CD14-positive monocyte (primary cell): ENCODE measurements around the gene SYNDIG1L. TPM values are rescaled to one million over a fixed set of nuclear protein-coding genes. Genes with fewer than 3 reads are reported as not detected.

ENCODE experiments used
- DNase-seq, 3 donors: peaks; one replicate each; pipeline ENCODE4 v3.0.0-alpha.2; 2011 to 2022
- H2AFZ ChIP-seq: 2 replicates; pipeline ENCODE4 v1.6.0; 2012; ENCODE audit warnings: mild to moderate bottlenecking, low read depth, low read length, inconsistent platforms; ENCODE audit not compliant: insufficient read depth, poor library complexity, severe bottlenecking
- H3K27ac ChIP-seq, 2 donors: 1 replicate in 1 of 2; 2 replicates in 1 of 2; pipeline ENCODE4 v1.5.1; 2012 to 2013; ENCODE audit warnings: low read length in 2 of 2, control low read depth in 1 of 2, inconsistent platforms in 1 of 2, low read depth in 1 of 2, mild to moderate bottlenecking in 1 of 2
- H3K27me3 ChIP-seq, 2 donors: one replicate each; pipeline versions ENCODE4 v1.6.0 to v1.6.1; 2011 to 2013; ENCODE audit warnings: low read length in 2 of 2; ENCODE audit not compliant: control insufficient read depth in 2 of 2, insufficient read depth in 2 of 2
- H3K36me3 ChIP-seq, 2 donors: replicated peaks in 1 of 2; 1 replicate in 1 of 2; 2 replicates in 1 of 2; pipeline versions ENCODE4 v1.5.1 to v1.6.1; 2012 to 2013; ENCODE audit warnings: low read length in 2 of 2, control low read depth in 1 of 2, inconsistent platforms in 1 of 2, mild to moderate bottlenecking in 1 of 2; ENCODE audit not compliant: insufficient read depth in 2 of 2, control insufficient read depth in 1 of 2
- H3K4me1 ChIP-seq, 2 donors: 1 replicate in 1 of 2; 2 replicates in 1 of 2; pipeline versions ENCODE4 v1.5.1 to v1.6.1; 2012 to 2013; ENCODE audit warnings: low read length in 2 of 2, control low read depth in 1 of 2, inconsistent platforms in 1 of 2, mild to moderate bottlenecking in 1 of 2, moderate library complexity in 1 of 2; ENCODE audit not compliant: insufficient read depth in 2 of 2, control insufficient read depth in 1 of 2
- H3K4me2 ChIP-seq: replicated peaks from 2 replicates; pipeline ENCODE3; 2012; ENCODE audit warnings: low read length, moderate library complexity, mild to moderate bottlenecking; ENCODE audit not compliant: poor library complexity, severe bottlenecking; ENCODE audit errors: extremely low read depth
- H3K4me3 ChIP-seq, 3 experiments: fragments of 200-600 bp in 1 of 3; sonication (generic) in 1 of 3; replicated peaks in 1 of 3; 1 replicate in 2 of 3; 2 replicates in 1 of 3; pipeline ENCODE4 v1.5.1; 2011 to 2013; ENCODE audit warnings: low read length in 3 of 3, mild to moderate bottlenecking in 3 of 3, control low read depth in 2 of 3, low read depth in 2 of 3, inconsistent platforms in 1 of 3, moderate library complexity in 1 of 3
- H3K79me2 ChIP-seq: 2 replicates; pipeline ENCODE4 v1.6.0; 2012; ENCODE audit warnings: mild to moderate bottlenecking, control low read depth, inconsistent platforms, low read length, moderate library complexity; ENCODE audit not compliant: insufficient read depth
- H3K9ac ChIP-seq: 2 replicates; pipeline ENCODE4 v1.6.0; 2017; ENCODE audit warnings: low read length, mild to moderate bottlenecking; ENCODE audit not compliant: insufficient read depth, poor library complexity, severe bottlenecking
- H3K9me3 ChIP-seq, 2 donors: replicated peaks in 1 of 2; 1 replicate in 1 of 2; 2 replicates in 1 of 2; pipeline versions ENCODE4 v1.5.1 to v1.6.1; 2012 to 2013; ENCODE audit warnings: low read length in 2 of 2, control low read depth in 1 of 2; ENCODE audit not compliant: control insufficient read depth in 1 of 2, insufficient read depth in 1 of 2
- H4K20me1 ChIP-seq: 2 replicates; pipeline ENCODE4 v1.6.0; 2012; ENCODE audit warnings: mild to moderate bottlenecking, low read length, control low read depth, moderate library complexity; ENCODE audit not compliant: insufficient read depth
- H3K27ac Mint-ChIP-seq, 7 donors: one replicate each; pipeline ENCODE4 v1.8.0; 2020; ENCODE audit warnings: mild to moderate bottlenecking in 7 of 7, mixed read lengths in 7 of 7, moderate library complexity in 6 of 7, inconsistent platforms in 2 of 7
- H3K27me3 Mint-ChIP-seq, 3 donors: one replicate each; pipeline ENCODE4 v1.8.0; 2021 to 2022; ENCODE audit warnings: low read depth in 3 of 3, mild to moderate bottlenecking in 3 of 3, mixed read lengths in 3 of 3, moderate library complexity in 3 of 3, inconsistent platforms in 1 of 3
- H3K36me3 Mint-ChIP-seq, 2 donors: one replicate each; pipeline ENCODE4 v1.8.0; 2020; ENCODE audit warnings: mixed read lengths in 2 of 2, inconsistent platforms in 1 of 2, mild to moderate bottlenecking in 1 of 2
- H3K4me1 Mint-ChIP-seq: one replicate; pipeline ENCODE4 v1.8.0; 2020; ENCODE audit warnings: mild to moderate bottlenecking, mixed read lengths
- H3K4me3 Mint-ChIP-seq, 2 donors: one replicate each; pipeline ENCODE4 v1.8.0; 2020; ENCODE audit warnings: mild to moderate bottlenecking in 2 of 2, mixed read lengths in 2 of 2, moderate library complexity in 1 of 2
- H3K9me3 Mint-ChIP-seq, 7 donors: one replicate each; pipeline ENCODE4 v1.8.0; 2020 to 2022; ENCODE audit warnings: mixed read lengths in 7 of 7, mild to moderate bottlenecking in 6 of 7, moderate library complexity in 6 of 7, inconsistent platforms in 2 of 7
- CTCF ChIP-seq: fragments of 200-600 bp; IDR thresholded peaks from one replicate; pipeline ENCODE4 v1.8.0; 2022; ENCODE audit warnings: antibody characterized with exemption, mild to moderate bottlenecking
- WGBS: methylation state at CpG from one replicate; pipeline ENCODE4 v1.1.5; 2013; ENCODE audit warnings: missing lambda C conversion rate; ENCODE audit not compliant: insufficient coverage; 5-methylcytosine and 5-hydroxymethylcytosine counted together
- intact Hi-C, 2 donors: fragments of 100-400 bp; cut with micrococcal nuclease; formaldehyde crosslinking; loops; one replicate each; pipeline versions ENCODE4 v1.15.0 to v1.15.1; 2023
- polyA plus RNA-seq, 3 donors: library from polyadenylated mRNA; depleted of rRNA in 1 of 3; unstranded in 2 of 3; stranded (reverse) in 1 of 3; fragments of 300-500 nt in 2 of 3; fragments of >200 nt in 1 of 3; fragmentation: Illumina TruSeq in 2 of 3; gene quantifications; 1 replicate in 2 of 3; 2 replicates in 1 of 3; pipeline ENCODE4 v1.2.3, GENCODE V29; 2012 to 2021

The SYNDIG1L gene
- polyA plus RNA-seq, 3 donors, result not detected

DNA sequence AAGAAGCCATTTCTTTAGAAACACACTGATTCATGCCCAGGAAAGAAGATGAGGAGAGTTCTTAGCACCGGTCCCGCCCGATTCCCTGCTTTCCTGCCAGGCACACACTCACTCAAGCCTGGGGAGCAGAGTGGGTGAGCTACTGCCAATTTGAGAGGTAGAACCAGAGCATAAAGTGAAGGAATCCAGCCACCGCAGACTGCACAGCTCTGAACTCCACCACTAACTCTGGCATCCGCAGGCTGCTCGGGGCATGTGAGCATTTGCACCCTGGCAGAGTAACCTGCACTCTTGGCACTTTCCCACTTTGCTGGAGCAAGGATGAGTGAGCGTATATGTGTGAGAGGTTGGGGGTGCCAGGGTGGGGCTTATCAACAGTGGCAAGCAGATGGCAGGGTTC is 4.0 kb upstream of the SYNDIG1L start:
- Histone ChIP-seq H3K4me2 (no peak overlapping the region), H3K4me3 (no peak overlapping the region), H3K4me1 (no peaks in the 10 kb centered on the region), H3K9me3 (no peaks in the 10 kb centered on the region), H3K27ac (no peak overlapping the region), H3K27me3 (peaks cover 19 to 20% of the 10 kb centered on the region in 2 donors), H2AFZ (no peak overlapping the region), H3K79me2 (no peaks in the 10 kb centered on the region), H3K36me3 (no peaks in the 10 kb centered on the region), H3K9ac (no peak overlapping the region), H4K20me1 (no peaks in the 10 kb centered on the region)
- Mint-ChIP-seq H3K27ac (no peak overlapping the region), H3K4me1 (peaks cover 2% of the 10 kb centered on the region), H3K9me3 (peaks cover 0 to 2% (median 0%) of the 10 kb centered on the region in 7 donors), H3K4me3 (no peak overlapping the region), H3K36me3 (peaks cover 0 to 2% of the 10 kb centered on the region in 2 donors), H3K27me3 (peaks cover 29 to 41% (median 32%) of the 10 kb centered on the region in 3 donors)
- intact Hi-C loops, result no loop called here
- TF ChIP-seq CTCF, result no peak
- WGBS, result 100% methylated on average over 1 of the region's 7 CpGs
- DNase-seq, result no peak

- Mint-ChIP-seq H3K36me3 (peaks cover 0 to 2% of the 10 kb centered on the region in 2 donors), H3K4me3 (no peak overlapping the region), H3K9me3 (peaks cover 0 to 2% (median 0%) of the 10 kb centered on the region in 7 donors), H3K27ac (peak overlapping the region in 1 of 7 donors; percentile 25), H3K4me1 (peaks cover 2% of the 10 kb centered on the region), H3K27me3 (peaks cover 34 to 46% (median 35%) of the 10 kb centered on the region in 3 donors)
- H3K36me3 ChIP-seq, result no peaks in the 10 kb centered on the region
- no peak for TF ChIP-seq CTCF
- no peak overlapping the region for H2AFZ ChIP-seq
- intact Hi-C loops, result no loop called here
- no peak for DNase-seq
- no peak overlapping the region for H3K9ac ChIP-seq
- no peak overlapping the region for H3K4me3 ChIP-seq
- no peak overlapping the region for H3K4me2 ChIP-seq
- no peaks in the 10 kb centered on the region for H4K20me1 ChIP-seq
- WGBS, result 76% methylated on average over 2 of the region's 4 CpGs
- peaks cover 23 to 27% of the 10 kb centered on the region in 2 donors for H3K27me3 ChIP-seq
- H3K79me2 ChIP-seq, result no peaks in the 10 kb centered on the region
- H3K27ac ChIP-seq, result no peak overlapping the region
- H3K9me3 ChIP-seq, result no peaks in the 10 kb centered on the region
- H3K4me1 ChIP-seq, result no peaks in the 10 kb centered on the region
These were observed 3.2 kb upstream of the SYNDIG1L start for GRCh38 chr14:74429221-74429691.
